Fibroblast of lung (primary cell): ENCODE results near the gene DLG2. TPM values are rescaled to one million over a fixed set of nuclear protein-coding genes. Genes with fewer than 3 reads are reported as not detected.

Source experiments
- DNase-seq, 2 donors: peaks; one replicate each; pipeline versions ENCODE4 v3.0.0 to v3.0.0-alpha.2; 2010; ENCODE audit warnings: low read depth in 2 of 2
- H2AFZ ChIP-seq: 2 replicates; pipeline ENCODE4 v1.5.1; 2012; ENCODE audit warnings: low read length, control low read depth, inconsistent platforms
- H3K27ac ChIP-seq: 2 replicates; pipeline ENCODE4 v1.5.1; 2011; ENCODE audit warnings: low read length, control low read depth; ENCODE audit not compliant: insufficient read depth
- H3K27me3 ChIP-seq: 2 replicates; pipeline ENCODE4 v1.5.1; 2011; ENCODE audit warnings: mild to moderate bottlenecking, low read length; ENCODE audit not compliant: control insufficient read depth, insufficient read depth
- H3K36me3 ChIP-seq: 2 replicates; pipeline ENCODE4 v1.5.1; 2011; ENCODE audit warnings: low read length; ENCODE audit not compliant: control insufficient read depth, insufficient read depth
- H3K4me1 ChIP-seq: 2 replicates; pipeline ENCODE4 v1.5.1; 2011; ENCODE audit warnings: low read length; ENCODE audit not compliant: control insufficient read depth, insufficient read depth; ENCODE audit errors: extremely low read depth
- H3K4me2 ChIP-seq: 2 replicates; pipeline ENCODE4 v1.5.1; 2011; ENCODE audit warnings: low read length, control low read depth; ENCODE audit not compliant: insufficient read depth; ENCODE audit errors: extremely low read depth
- H3K4me3 ChIP-seq, 4 experiments: fragments of 200-600 bp in 1 of 4; sonication (generic) in 1 of 4; replicated peaks in 1 of 4; 2 replicates each; pipeline ENCODE4 v1.5.1; 2011 to 2016; ENCODE audit warnings: low read length in 4 of 4, low read depth in 3 of 4, mild to moderate bottlenecking in 3 of 4, control low read depth in 2 of 4, inconsistent platforms in 1 of 4, mixed read lengths in 1 of 4; ENCODE audit not compliant: insufficient read depth in 1 of 4; ENCODE audit errors: control extremely low read depth in 1 of 4
- H3K79me2 ChIP-seq: 2 replicates; pipeline ENCODE4 v1.5.1; 2012; ENCODE audit warnings: mild to moderate bottlenecking, low read length, inconsistent platforms; ENCODE audit not compliant: control insufficient read depth, insufficient read depth
- H3K9ac ChIP-seq: 2 replicates; pipeline ENCODE4 v1.5.1; 2011; ENCODE audit warnings: mild to moderate bottlenecking, low read length, control low read depth; ENCODE audit not compliant: insufficient read depth
- H3K9me3 ChIP-seq: 2 replicates; pipeline ENCODE4 v1.5.1; 2012; ENCODE audit warnings: low read depth, low read length; ENCODE audit not compliant: control insufficient read depth, insufficient read depth
- H4K20me1 ChIP-seq: 2 replicates; pipeline ENCODE4 v1.5.1; 2011; ENCODE audit warnings: low read length; ENCODE audit not compliant: control insufficient read depth, insufficient read depth; ENCODE audit errors: extremely low read depth
- CTCF ChIP-seq, 2 donors: IDR thresholded peaks in 1 of 2; conservative IDR thresholded peaks in 1 of 2; 1 replicate in 1 of 2; 2 replicates in 1 of 2; pipeline ENCODE4 v1.5.1; 2011 to 2012; ENCODE audit warnings: low read length in 2 of 2, control low read depth in 1 of 2, inconsistent platforms in 1 of 2, low read depth in 1 of 2, mild to moderate bottlenecking in 1 of 2
- EZH2 ChIP-seq: IDR thresholded peaks from 2 replicates; pipeline ENCODE4 v1.5.1; 2012; ENCODE audit warnings: low read length, control low read depth, mild to moderate bottlenecking; ENCODE audit errors: missing control alignments
- polyA plus RNA-seq, 2 donors: library from polyadenylated mRNA; depleted of rRNA in 1 of 2; stranded (reverse) in 1 of 2; unstranded in 1 of 2; fragments of >200 nt; gene quantifications; 2 replicates each; pipeline ENCODE4 v1.2.1, GENCODE V29; 2011 to 2012; ENCODE audit warnings: missing spikeins in 1 of 2
- total RNA-seq: library from RNA; depleted of rRNA; stranded (reverse); fragments of >200 nt; gene quantifications from 2 replicates; pipeline ENCODE4 v1.2.1, GENCODE V29; 2014

DLG2 gene
- total and polyA plus RNA-seq, 2 donors (not counting 1 experiment from before 2014, with no cell fraction given): 0.77 to 2.3 TPM

GRCh38 chr11:85154294-85154693, 472.9 kb downstream of the DLG2 start:
- no peaks in the 10 kb centered on the region for H3K79me2 ChIP-seq
- no peaks in the 10 kb centered on the region for H3K36me3 ChIP-seq
- H2AFZ ChIP-seq: no peak overlapping the region
- DNase-seq: no peak
- no peaks in the 10 kb centered on the region for H3K9me3 ChIP-seq
- TF ChIP-seq EZH2 (no peak), CTCF (conservative IDR thresholded peaks at IDR 0.05 in 1 of 2, IDR thresholded peaks at IDR 0.05 in 1 of 2; ENCODE audit: low read depth in 1 of 2, low read length in 2 of 2) (no peak)
- H3K4me3 ChIP-seq: no peak overlapping the region
- H3K27ac ChIP-seq: no peak overlapping the region
- H4K20me1 ChIP-seq: no peaks in the 10 kb centered on the region
- H3K4me2 ChIP-seq: no peak overlapping the region
- H3K9ac ChIP-seq: no peak overlapping the region
- H3K27me3 ChIP-seq: no peaks in the 10 kb centered on the region
- no peaks in the 10 kb centered on the region for H3K4me1 ChIP-seq

GRCh38 chr11:85137597-85137996, 489.5 kb downstream of the DLG2 start:
- no peaks in the 10 kb centered on the region for H3K36me3 ChIP-seq
- H3K4me2 ChIP-seq: no peak overlapping the region
- no peaks in the 10 kb centered on the region for H3K27me3 ChIP-seq
- H2AFZ ChIP-seq: no peak overlapping the region
- no peaks in the 10 kb centered on the region for H3K79me2 ChIP-seq
- no peaks in the 10 kb centered on the region for H3K9me3 ChIP-seq
- no peak overlapping the region for H3K4me3 ChIP-seq
- H3K4me1 ChIP-seq: no peaks in the 10 kb centered on the region
- TF ChIP-seq CTCF (conservative IDR thresholded peaks at IDR 0.05 in 1 of 2, IDR thresholded peaks at IDR 0.05 in 1 of 2; ENCODE audit: low read depth in 1 of 2, low read length in 2 of 2) (no peak), EZH2 (no peak)
- H3K27ac ChIP-seq: no peak overlapping the region
- H3K9ac ChIP-seq: no peak overlapping the region
- H4K20me1 ChIP-seq: no peaks in the 10 kb centered on the region
- DNase-seq: no peak

GRCh38 chr11:85133636-85134035, 493.5 kb downstream of the DLG2 start:
- no peak overlapping the region for H2AFZ ChIP-seq
- no peaks in the 10 kb centered on the region for H3K9me3 ChIP-seq
- H3K27me3 ChIP-seq: no peaks in the 10 kb centered on the region
- no peak for DNase-seq
- no peak overlapping the region for H3K9ac ChIP-seq
- TF ChIP-seq EZH2 (no peak), CTCF (conservative IDR thresholded peaks at IDR 0.05 in 1 of 2, IDR thresholded peaks at IDR 0.05 in 1 of 2; ENCODE audit: low read depth in 1 of 2, low read length in 2 of 2) (no peak)
- H3K36me3 ChIP-seq: no peaks in the 10 kb centered on the region
- H3K4me2 ChIP-seq: no peak overlapping the region
- no peaks in the 10 kb centered on the region for H3K79me2 ChIP-seq
- H4K20me1 ChIP-seq: no peaks in the 10 kb centered on the region
- H3K4me3 ChIP-seq: no peak overlapping the region
- H3K4me1 ChIP-seq: no peaks in the 10 kb centered on the region
- no peak overlapping the region for H3K27ac ChIP-seq
